Keratinocyte (primary cell): ENCODE results near the gene SPATA9.

Experiments used
- CTCF ChIP-seq, 3 experiments: IDR thresholded peaks in 1 of 3; conservative IDR thresholded peaks in 1 of 3; optimal IDR thresholded peaks in 1 of 3; 2 replicates in 2 of 3; 3 replicates in 1 of 3; pipeline versions ENCODE3 to v1.5.1; 2011; ENCODE audit warnings: low read length in 3 of 3, mild to moderate bottlenecking in 3 of 3, moderate library complexity in 2 of 3, control low read depth in 1 of 3, inconsistent platforms in 1 of 3; ENCODE audit not compliant: insufficient read depth in 2 of 3; ENCODE audit errors: extremely low read depth in 1 of 3
- EZH2 ChIP-seq: IDR thresholded peaks from one replicate; pipeline ENCODE4 v1.6.1; 2012; ENCODE audit warnings: inconsistent platforms, mild to moderate bottlenecking, low read length, moderate library complexity

GRCh38 chr5:95649274-95649673, 33.5 kb downstream of the SPATA9 start:
- TF ChIP-seq CTCF (optimal IDR thresholded peaks at IDR 0.05 in 1 of 3, IDR thresholded peaks at IDR 0.05 in 1 of 3, conservative IDR thresholded peaks at IDR 0.05 in 1 of 3; ENCODE audit: extremely low read depth in 1 of 3, insufficient read depth in 2 of 3, low read length in 3 of 3): no peak
- TF ChIP-seq EZH2: no peak
